ENCODE results near the gene ABCB8.

The ABCB8 gene

DNA sequence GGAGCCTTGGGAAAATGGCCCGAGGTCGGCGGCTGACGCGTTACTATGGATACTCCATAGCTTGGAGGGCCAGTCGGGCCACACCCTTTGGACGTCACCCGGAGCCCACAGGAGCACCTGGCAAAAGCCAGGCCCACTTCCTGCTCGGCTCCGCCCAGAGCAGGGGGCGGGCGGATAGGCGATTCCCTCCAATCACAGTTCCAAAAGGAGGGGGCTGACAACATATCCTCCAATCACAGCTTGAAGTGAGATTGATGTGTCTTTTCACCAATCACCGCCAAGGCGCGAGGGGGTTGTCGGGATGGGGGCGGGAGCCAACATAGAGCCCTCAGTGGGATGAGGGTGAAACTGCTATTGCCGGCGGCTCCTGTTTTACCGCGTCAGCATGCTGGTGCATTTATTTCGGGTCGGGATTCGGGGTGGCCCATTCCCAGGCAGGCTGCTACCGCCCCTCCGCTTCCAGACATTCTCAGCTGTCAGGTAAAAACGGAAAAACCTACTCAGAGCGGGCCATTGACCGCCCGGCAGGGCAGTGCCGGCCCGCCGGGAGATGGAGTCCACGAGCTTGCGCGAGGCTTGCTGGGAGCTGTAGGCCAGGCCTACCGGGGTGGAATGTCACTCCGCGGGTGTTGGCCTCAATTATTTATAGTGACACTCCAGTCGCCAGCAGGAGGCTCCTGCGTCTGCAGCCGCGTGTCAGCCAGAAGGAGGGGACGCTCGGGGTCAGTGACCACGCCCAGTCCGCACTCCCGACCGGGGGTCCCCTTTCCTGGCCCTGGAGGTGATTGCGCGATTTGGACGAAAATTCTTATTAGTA lies at the start of gene ABCB8:
Gene ABCB8, plus strand, starts transcription at position 320 of the 817 bp plus-strand sequence. Its CDS starts 66 bp downstream, at position 386.
- no peak for TF ChIP-seq JUND (IDR thresholded peaks at IDR 0.05; ENCODE audit: low read depth)
- peak; percentile 97 to 99 for DNase-seq (ENCODE audit: low read depth in 1 of 2, low spot score in 1 of 2)
- in situ Hi-C loops (cut with HindIII; ENCODE audit: low pct_unique_long_range_greater_than_20kb, low sequenced_read_pairs) = no loop called here

- DNase-seq (ENCODE audit: low read depth in 1 of 2, low spot score in 1 of 2) = no peak
- no peak for TF ChIP-seq JUND (IDR thresholded peaks at IDR 0.05; ENCODE audit: low read depth)
- in situ Hi-C loops (cut with HindIII; ENCODE audit: low pct_unique_long_range_greater_than_20kb, low sequenced_read_pairs) = no loop called here
These were observed 48.4 kb upstream of the ABCB8 start for GRCh38 chr7:150979713-150980390.

DNA sequence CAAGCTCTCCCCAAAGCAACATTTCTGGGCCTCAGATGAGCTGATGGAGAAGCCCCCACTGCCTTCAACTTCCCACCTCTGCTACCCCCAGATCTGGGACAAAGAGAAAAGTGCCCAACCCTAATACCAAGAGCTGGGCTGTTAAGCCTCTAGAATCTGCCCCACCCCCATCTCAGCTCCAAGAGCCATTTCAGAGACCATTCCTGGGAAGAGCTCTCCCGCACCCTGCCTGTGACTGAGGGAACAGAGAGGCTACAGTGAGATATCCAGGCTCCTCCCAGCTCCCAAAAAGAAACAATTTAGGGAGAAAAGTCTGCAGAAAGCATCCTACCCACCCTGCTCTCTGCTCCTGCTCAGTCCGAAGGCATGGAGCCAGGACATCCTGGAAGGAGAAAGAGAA lies 47.6 kb upstream of the ABCB8 start:
- TF ChIP-seq JUND (IDR thresholded peaks at IDR 0.05; ENCODE audit: low read depth) = no peak
- no peak for DNase-seq (ENCODE audit: low read depth in 1 of 2, low spot score in 1 of 2)
- in situ Hi-C loops (cut with HindIII; ENCODE audit: low pct_unique_long_range_greater_than_20kb, low sequenced_read_pairs) = no loop called here

DNA sequence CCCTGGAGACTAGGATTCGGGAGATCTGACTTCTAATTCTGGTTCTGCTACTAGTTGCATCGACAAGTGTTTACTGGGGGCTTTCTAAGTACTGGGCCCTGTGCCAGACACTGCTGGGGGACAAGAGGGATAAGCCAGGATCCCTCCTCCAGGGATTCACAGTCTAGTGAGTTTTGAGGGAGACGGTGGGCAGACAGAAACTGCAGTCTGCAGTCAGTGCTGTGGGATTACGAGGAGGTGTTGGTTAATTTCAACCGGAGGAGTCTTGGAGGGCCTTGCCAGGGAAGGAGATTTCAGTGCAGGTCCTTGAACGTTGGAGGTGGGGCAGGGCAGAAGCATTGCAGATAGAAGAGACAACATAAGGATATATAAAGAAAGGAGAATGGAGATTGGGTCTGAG lies 46.6 kb upstream of the ABCB8 start:
- TF ChIP-seq JUND (IDR thresholded peaks at IDR 0.05; ENCODE audit: low read depth) = no peak
- no peak for DNase-seq (ENCODE audit: low read depth in 1 of 2, low spot score in 1 of 2)
- in situ Hi-C loops (cut with HindIII; ENCODE audit: low pct_unique_long_range_greater_than_20kb, low sequenced_read_pairs) = no loop called here

GRCh38 chr7:150982351-150982750 lies 45.9 kb upstream of the ABCB8 start:
- DNase-seq (ENCODE audit: low read depth in 1 of 2, low spot score in 1 of 2) = no peak
- in situ Hi-C loops (cut with HindIII; ENCODE audit: low pct_unique_long_range_greater_than_20kb, low sequenced_read_pairs) = no loop called here
- TF ChIP-seq JUND (IDR thresholded peaks at IDR 0.05; ENCODE audit: low read depth) = no peak

- in situ Hi-C loops (cut with HindIII; ENCODE audit: low pct_unique_long_range_greater_than_20kb, low sequenced_read_pairs) = no loop called here
- DNase-seq (ENCODE audit: low read depth in 1 of 2, low spot score in 1 of 2) = peak; percentile 61 to 76
- TF ChIP-seq JUND (IDR thresholded peaks at IDR 0.05; ENCODE audit: low read depth) = no peak
These were observed 44.3 kb upstream of the ABCB8 start for GRCh38 chr7:150983893-150984368.

DNA sequence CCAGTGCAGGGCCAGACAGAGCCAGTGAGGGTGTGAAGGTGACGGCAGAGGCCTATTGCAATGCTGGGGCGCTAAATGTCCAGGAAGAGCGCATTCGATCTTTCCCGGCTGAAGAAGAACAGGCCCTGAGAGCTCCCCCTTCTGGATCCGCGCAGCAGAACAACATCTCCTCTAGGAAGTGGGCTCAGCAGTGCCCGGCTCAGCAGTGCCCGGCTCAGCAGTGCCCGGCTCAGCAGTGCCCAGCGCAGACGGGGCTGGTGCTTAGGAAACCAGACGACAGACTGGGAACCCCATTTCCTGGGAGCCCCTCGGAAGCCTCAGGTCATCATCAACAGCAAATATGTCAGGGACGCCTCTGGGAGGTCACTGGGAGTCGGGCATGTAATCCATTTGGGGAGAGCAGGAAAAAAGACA lies 42.1 kb upstream of the ABCB8 start:
- in situ Hi-C loops (cut with HindIII; ENCODE audit: low pct_unique_long_range_greater_than_20kb, low sequenced_read_pairs) = no loop called here
- TF ChIP-seq JUND (IDR thresholded peaks at IDR 0.05; ENCODE audit: low read depth) = no peak
- DNase-seq (ENCODE audit: low read depth in 1 of 2, low spot score in 1 of 2) = peak in 1 of 2 experiments; percentile 66

DNA sequence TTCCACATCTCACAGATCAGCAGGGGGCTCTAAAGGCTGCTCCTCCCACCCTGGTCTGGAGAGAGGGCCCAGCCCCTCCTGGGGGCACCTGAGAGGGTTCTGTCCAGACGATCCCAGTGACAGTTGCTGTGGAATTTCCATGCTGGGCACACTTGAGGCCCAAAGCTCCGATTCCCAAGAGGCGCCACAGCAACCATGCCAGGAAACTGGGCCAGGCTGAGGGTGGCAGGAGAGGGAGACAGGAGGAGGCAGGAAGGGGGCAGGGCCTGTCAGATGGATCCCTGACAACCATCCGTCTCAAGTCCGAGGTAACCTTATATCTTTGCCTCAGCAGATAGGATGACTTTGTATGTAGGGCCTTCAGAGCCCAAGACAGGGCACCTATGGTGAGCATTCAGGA lies 41.7 kb upstream of the ABCB8 start:
- DNase-seq (ENCODE audit: low read depth in 1 of 2, low spot score in 1 of 2) = no peak
- in situ Hi-C loops (cut with HindIII; ENCODE audit: low pct_unique_long_range_greater_than_20kb, low sequenced_read_pairs) = no loop called here
- TF ChIP-seq JUND (IDR thresholded peaks at IDR 0.05; ENCODE audit: low read depth) = no peak

DNA sequence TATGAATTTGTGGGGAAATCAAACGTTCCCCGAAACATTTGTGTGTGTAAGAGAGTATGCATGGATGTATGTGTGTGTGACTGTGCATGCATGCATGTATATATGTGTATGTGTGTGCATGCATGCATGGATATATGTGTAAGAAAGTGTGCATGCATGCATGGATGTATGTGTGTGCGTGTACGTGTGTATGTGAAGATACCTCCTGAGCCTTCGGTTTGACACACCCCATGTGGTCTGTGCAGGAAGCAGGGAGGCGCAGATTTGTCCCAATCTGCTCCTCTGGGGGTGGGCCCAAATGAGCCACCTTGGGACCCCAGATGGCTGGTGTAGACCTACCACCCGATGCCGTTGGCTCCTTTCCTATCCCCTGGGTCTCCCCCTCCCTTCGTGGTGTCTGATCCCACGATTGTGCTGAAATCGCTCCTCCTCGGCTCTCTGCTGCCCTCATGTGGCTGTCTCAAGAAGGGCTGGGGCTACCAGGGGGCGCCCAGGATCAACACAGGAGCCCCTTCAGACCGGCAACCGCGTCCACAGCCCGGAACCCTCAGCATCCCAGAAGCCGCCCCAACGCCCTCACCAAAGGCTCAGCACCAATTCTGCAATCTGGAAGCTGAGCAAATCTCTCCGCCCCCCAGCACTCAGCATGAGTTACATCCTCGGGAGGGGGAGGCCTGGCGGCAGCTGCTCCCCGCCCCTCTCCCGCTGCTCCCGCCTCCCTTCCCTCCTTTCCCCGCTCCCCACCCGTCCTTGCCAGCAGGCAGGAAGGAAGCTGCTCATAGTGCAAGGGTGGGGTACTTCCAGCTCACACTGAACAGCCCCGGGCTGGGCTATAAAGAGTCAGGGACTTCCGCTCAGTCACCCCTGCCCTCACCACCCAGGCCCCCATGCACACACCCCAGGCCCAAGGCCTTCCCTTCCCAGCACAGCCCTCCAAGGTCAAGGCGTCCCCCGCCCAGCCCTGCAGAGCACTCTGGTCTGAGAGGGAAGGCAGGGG lies 39.7 kb upstream of the ABCB8 start:
- TF ChIP-seq JUND (IDR thresholded peaks at IDR 0.05; ENCODE audit: low read depth) = no peak
- no peak for DNase-seq (ENCODE audit: low read depth in 1 of 2, low spot score in 1 of 2)
- in situ Hi-C loops (cut with HindIII; ENCODE audit: low pct_unique_long_range_greater_than_20kb, low sequenced_read_pairs) = no loop called here

DNA sequence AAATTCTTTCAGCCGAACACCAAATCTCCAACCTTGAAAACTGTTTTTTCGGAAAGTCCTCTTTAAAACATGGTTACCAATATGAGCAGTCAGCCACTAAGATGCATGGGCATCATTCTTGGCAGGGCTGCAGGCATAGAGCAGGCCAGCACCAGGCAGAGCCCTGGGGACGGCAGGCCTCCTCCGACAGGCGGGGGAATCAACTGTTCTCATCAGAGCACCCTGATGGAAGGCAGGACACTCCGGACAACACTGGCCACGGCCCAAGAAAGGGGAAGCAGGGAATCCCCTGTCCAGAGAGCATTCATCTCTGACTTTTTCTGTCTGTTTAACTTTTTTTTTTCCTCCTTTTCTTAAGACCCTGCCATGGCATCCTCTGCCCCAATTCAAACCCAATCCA lies 38.8 kb upstream of the ABCB8 start:
- no peak for TF ChIP-seq JUND (IDR thresholded peaks at IDR 0.05; ENCODE audit: low read depth)
- in situ Hi-C loops (cut with HindIII; ENCODE audit: low pct_unique_long_range_greater_than_20kb, low sequenced_read_pairs) = no loop called here

DNA sequence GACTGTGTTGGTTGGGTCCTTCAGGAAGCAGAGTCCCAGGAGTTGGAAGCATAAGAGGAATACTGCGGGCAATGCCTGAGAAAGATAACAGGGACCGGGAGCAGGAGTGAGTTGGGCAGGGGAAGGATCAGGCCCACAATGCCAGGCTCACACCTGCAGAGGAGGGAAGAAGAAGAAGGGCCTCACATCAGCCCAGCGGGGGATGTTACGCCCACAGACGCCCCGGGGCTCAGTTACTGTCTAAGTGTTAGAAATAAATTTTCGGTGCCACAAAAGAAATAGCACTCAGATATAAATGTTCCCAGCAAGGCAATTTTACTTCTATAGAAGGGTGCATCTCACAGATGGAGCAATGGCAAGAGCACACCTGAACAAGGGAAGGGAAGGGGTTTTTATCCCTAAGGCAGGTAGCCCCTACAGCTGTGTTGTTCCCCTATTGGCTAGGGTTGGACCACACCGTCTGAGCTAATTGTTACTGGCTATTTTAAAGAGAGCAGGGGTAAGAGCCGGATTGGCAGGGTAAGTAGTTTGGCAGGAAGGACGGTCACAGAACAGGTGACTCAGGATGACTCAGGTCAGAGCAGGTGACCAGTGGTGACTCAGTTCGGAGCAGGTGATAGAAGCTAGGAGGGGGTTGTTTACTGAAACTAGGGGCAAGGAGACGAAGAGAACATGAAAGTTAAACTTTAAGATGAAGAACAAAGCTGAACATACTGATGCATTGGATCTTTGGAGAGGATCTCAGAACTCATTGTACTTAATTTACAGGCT lies 37.6 kb upstream of the ABCB8 start, which contains the start of gene NOS3:
Gene NOS3, plus strand, starts transcription at position 602 of the 771 bp plus-strand sequence. CDS start 2,787 bp downstream, outside the sequence.
- TF ChIP-seq JUND (IDR thresholded peaks at IDR 0.05; ENCODE audit: low read depth) = no peak
- no peak for DNase-seq (ENCODE audit: low read depth in 1 of 2, low spot score in 1 of 2)
- in situ Hi-C loops (cut with HindIII; ENCODE audit: low pct_unique_long_range_greater_than_20kb, low sequenced_read_pairs) = no loop called here

More for the DNA sequence above, 38.8 kb upstream of the ABCB8 start:
- DNase-seq (ENCODE audit: low read depth in 1 of 2, low spot score in 1 of 2) = no peak

All from T47D (cell line).